ENCODE results near the gene SHBG.
A peak's percentile ranks its signal among the peaks of the same experiment; 100 is the strongest.

SHBG gene, protein sequence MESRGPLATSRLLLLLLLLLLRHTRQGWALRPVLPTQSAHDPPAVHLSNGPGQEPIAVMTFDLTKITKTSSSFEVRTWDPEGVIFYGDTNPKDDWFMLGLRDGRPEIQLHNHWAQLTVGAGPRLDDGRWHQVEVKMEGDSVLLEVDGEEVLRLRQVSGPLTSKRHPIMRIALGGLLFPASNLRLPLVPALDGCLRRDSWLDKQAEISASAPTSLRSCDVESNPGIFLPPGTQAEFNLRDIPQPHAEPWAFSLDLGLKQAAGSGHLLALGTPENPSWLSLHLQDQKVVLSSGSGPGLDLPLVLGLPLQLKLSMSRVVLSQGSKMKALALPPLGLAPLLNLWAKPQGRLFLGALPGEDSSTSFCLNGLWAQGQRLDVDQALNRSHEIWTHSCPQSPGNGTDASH

DNA sequence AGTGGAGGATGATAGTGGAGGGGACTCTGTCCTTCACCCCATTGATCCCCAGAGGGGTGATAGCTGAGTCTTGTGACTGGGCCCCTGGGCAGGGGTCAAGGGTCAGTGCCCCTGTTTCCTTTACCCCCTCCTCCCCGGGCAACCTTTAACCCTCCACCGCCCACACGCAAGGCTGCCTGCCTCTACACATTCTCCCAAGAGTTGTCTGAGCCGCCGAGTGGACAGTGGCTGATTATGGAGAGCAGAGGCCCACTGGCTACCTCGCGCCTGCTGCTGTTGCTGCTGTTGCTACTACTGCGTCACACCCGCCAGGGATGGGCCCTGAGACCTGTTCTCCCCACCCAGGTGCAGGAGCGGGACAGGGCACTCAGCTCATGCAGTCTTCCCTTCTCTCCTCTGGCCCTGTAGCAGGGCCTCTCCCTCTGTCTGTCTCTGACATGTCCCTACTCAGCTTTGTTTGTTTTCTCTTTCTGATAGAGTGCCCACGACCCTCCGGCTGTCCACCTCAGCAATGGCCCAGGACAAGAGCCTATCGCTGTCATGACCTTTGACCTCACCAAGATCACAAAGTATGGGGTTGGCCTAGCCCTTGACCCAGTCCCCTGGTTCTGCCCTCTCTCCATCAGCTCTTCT, at the start of gene SHBG:
TSS of gene SHBG (plus strand) at position 197 of the 633 bp plus-strand sequence. CDS start at position 235, 38 bp downstream.
- TF ChIP-seq, protein P1, sequence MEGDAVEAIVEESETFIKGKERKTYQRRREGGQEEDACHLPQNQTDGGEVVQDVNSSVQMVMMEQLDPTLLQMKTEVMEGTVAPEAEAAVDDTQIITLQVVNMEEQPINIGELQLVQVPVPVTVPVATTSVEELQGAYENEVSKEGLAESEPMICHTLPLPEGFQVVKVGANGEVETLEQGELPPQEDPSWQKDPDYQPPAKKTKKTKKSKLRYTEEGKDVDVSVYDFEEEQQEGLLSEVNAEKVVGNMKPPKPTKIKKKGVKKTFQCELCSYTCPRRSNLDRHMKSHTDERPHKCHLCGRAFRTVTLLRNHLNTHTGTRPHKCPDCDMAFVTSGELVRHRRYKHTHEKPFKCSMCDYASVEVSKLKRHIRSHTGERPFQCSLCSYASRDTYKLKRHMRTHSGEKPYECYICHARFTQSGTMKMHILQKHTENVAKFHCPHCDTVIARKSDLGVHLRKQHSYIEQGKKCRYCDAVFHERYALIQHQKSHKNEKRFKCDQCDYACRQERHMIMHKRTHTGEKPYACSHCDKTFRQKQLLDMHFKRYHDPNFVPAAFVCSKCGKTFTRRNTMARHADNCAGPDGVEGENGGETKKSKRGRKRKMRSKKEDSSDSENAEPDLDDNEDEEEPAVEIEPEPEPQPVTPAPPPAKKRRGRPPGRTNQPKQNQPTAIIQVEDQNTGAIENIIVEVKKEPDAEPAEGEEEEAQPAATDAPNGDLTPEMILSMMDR (conservative IDR thresholded peaks at IDR 0.05; ENCODE audit: low read depth, low read length): no peak
- no peak within 1 kb of the TSS for H3K4me3 ChIP-seq (ENCODE audit: low read length)
- no peak for DNase-seq (ENCODE audit: low read depth)

- no peak overlapping the region for H3K4me3 ChIP-seq (ENCODE audit: low read length)
- TF ChIP-seq, protein P1 (conservative IDR thresholded peaks at IDR 0.05; ENCODE audit: low read depth, low read length): no peak
- no peak for DNase-seq (ENCODE audit: low read depth)
Measured at GRCh38 chr17:7580604-7581575, 49.0 kb upstream of the SHBG start.

- H3K4me3 ChIP-seq (ENCODE audit: low read length): no peak overlapping the region
- TF ChIP-seq, protein P1 (conservative IDR thresholded peaks at IDR 0.05; ENCODE audit: low read depth, low read length): no peak
- no peak for DNase-seq (ENCODE audit: low read depth)
Measured at GRCh38 chr17:7582396-7583252, 47.3 kb upstream of the SHBG start.

- peak within 1 kb of the TSS; percentile 71 for H3K4me3 ChIP-seq (ENCODE audit: low read length)
- TF ChIP-seq, protein P1 (conservative IDR thresholded peaks at IDR 0.05; ENCODE audit: low read depth, low read length): no peak
- peak; percentile 84 for DNase-seq (ENCODE audit: low read depth)
Measured at GRCh38 chr17:7583253-7584109, 46.5 kb upstream of the SHBG start, which contains the start of gene MPDU1. Gene MPDU1, plus strand, starts transcription at chr17:7583852. Its CDS starts 11 bp downstream, at chr17:7583863.

GRCh38 chr17:7586673-7587419, 43.1 kb upstream of the SHBG start:
- H3K4me3 ChIP-seq (ENCODE audit: low read length): no peak overlapping the region
- DNase-seq (ENCODE audit: low read depth): no peak
- TF ChIP-seq, protein P1 (conservative IDR thresholded peaks at IDR 0.05; ENCODE audit: low read depth, low read length): peak; percentile 26

Data from retinal pigment epithelial cell (primary cell).